Stimulated activated CD4-positive, alpha-beta T cell treated with anti-CD3 and anti-CD28 coated beads, Interleukin-4, amount 100 ng/mL, for 1 hour (primary cell): ENCODE results near the gene MTA3.

Experiments used
- DNase-seq: peaks from one replicate; pipeline ENCODE4 v3.0.0-alpha.2; 2020

The MTA3 gene

DNA sequence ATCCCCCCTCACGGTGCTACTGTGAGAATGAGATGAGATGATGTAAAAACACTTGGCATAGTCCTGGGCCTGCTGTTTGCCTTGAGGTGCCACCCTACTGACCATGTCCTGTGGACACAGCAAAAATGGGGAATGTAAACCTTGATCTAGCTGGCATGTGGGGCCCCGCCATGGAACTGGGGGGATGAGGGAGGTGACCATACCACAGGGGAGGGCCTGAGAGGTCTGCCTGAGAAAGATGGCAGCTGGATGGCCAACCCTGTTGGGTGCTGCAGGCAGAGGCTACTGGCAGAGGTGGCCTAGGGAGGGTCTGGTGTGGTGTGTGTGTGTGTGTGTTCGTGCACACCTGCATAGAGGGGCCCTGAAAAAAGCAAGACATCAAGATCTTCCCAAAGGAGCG is 223.2 kb downstream of the MTA3 start:
- no peak for DNase-seq

DNA sequence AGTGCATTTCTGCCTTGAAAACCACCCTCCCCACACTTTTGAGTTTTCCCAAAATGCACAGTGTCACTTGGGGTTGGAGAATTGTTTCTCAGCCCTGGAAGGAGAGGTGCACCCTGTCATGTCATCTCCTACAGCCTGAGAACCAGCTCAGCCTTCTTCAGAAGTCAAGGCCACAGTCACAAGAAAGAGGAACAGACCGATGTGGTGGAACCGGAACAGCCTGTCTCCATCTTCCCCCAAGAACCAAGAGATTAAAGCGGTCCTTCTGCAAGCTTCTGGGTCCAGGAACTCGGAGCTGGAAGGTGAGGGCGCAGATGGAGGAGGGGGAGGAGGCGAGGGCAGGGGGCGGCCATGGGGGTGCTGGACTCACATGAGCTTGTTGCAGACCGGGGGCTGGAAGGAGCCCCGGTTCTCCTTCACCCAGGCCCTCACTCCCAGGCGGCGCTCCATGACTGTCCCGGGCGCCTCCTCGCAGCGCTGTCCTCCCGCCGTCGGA is 223.7 kb downstream of the MTA3 start:
- DNase-seq, result no peak

DNA sequence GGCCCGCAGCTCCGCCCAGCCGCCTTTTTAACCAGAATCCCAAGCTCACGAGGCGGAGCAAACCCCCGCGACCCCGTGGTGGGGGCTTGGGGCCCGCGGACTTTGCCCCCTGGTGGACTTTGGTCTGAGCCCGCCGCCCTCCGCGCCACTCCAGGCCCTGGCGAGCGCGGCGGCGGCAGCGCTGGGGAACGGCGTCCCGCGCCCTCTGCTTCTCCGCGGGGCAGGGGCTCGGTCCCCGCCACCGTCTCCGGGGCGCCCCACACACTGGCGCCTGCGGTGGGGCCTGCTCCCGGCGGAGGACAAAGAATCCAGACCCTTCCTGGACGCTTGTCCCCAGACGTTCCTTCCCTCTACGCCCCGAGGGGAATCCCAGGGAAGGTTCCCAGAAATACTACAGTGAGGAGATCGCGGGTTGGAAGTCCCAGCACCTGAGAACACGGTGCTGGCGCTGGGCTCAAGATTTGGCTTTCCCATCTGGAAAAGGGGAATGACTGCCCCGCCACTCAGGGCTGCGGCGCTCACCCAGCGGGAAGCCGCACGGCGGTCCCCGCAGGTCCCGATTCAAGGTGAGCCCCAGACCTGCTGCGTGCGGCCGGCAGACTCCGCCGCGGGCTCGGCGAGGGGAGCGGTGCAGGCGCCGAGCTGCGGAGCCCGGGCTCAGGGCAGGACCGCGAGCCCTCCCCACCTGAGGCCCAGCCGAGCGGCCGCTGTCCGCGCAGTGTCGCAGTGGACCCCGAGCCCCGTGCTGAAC is 224.3 kb downstream of the MTA3 start, which contains the start of gene HAAO:
Gene HAAO, minus strand, starts transcription at position 1 of the 751 bp plus-strand sequence. CDS start 47 bp downstream, outside the sequence.
- peak; percentile 11 for DNase-seq

DNA sequence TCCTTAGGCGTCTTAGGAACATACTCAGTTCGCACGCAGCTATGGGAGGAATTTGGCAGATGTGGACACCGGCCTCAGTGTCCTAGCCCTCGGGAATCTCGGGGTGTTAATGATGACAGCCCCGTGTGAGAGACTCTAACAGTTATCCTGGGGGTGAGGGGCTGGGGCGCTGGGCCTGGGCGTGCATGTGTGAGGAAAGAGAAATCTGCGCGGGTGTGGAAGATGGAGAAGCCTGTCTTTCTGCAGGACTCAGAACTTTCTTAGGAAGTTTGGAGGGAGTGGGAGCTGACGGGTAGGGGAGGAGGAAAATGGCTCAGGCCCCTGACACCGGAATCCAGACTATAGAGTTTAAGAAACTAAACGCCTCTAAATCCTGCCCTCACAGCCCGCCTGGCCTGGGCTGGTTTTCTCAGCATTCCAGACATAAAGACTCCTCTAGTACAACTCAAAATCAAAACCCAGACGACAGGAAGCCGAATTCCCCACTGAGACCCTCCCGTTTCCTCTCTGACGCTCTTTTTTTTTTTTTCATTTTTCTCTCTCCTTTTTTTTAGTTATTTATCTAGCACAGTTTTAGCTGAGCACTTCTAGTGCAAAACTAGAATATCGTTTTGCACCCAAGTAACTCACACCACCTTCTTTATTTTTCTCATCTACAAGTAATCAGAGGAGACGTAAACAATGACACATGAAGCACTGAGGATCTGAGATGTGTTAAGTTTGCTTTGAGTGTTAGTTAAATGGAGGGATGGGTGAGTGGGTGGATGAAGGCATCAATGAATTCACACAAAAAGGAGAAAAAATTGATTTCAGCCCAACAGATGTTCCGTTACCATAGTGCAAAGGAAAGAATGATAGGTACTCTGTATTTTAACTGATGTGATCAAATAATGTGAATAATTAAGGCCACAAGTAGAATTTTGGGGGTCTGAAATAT is 225.2 kb downstream of the MTA3 start:
- DNase-seq, result no peak

DNA sequence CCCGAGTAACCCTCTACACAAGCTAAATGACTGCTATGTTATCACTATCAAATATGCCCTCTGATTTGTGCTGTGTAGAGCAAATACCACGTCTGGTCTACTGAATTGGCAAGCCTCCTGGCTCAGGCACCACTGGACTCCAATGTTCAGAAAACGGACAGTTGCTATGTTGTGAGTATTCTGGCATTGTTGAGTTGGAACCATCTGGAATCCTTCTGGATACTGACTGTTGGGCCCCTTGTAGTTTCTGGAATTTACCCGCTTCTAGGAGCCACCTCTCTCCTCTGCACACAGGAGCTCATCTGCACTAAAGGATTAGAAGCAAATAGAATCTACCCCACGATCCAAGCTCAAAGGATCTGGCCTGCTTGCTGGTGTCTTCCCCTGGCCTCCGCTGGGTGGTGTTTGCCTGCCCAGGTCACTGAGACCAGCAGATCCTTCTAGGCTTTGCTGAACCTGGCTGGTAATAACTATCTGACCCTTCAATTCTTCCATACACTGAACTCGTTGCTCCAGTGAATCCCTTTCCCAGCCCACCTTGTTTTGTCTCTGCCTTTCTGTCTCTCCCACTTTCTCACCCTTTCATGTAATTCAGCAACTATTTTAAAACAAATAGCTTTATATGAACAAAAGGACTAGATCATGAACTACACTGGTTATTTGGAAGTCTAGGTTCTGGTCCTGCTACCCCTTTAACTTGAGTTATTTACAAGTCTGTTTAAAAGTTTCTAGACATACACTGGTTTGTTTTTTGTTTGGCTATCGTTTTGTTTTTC is 226.0 kb downstream of the MTA3 start:
- DNase-seq, result no peak

DNA sequence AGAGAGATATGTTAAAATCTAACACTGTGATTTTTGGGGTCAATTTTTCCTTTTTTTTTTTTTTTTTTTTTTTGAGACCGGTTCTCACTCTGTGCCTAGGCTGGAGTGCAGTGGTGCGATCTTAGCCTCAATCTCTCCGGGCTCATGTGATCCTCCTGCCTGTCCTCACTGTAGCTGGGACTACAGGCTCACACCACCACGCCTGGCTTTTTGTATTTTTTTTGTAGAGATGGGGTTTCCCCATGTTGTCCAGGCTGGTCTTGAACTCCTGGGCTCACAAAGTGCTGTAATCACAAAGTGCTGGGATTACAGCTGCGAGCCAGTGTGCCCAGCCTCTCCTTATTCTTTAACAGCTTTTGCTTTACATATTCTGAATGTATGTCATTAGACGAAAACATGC is 226.8 kb downstream of the MTA3 start:
- no peak for DNase-seq

DNA sequence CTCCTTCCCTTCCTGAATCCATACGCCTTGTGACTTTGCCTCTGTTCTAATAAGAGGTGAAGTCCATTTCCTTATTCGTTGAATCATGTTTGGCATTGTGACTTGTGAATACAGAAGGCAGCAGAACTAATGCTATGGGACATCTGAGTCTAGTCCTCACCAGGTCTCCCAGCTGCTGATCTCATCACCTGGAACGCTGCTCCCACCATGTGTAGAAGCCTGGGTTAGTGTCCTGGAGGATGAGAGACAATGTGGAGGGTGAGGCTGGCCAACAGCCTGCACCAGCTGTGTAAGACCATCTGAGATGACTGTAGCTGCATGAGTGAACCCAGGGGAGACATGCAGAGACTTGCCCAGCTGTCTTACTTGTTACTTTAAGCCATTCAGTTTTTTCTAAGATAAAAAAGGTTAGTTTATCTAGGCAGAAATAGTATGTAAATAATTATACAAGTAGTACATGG is 227.4 kb downstream of the MTA3 start:
- DNase-seq, result no peak

DNA sequence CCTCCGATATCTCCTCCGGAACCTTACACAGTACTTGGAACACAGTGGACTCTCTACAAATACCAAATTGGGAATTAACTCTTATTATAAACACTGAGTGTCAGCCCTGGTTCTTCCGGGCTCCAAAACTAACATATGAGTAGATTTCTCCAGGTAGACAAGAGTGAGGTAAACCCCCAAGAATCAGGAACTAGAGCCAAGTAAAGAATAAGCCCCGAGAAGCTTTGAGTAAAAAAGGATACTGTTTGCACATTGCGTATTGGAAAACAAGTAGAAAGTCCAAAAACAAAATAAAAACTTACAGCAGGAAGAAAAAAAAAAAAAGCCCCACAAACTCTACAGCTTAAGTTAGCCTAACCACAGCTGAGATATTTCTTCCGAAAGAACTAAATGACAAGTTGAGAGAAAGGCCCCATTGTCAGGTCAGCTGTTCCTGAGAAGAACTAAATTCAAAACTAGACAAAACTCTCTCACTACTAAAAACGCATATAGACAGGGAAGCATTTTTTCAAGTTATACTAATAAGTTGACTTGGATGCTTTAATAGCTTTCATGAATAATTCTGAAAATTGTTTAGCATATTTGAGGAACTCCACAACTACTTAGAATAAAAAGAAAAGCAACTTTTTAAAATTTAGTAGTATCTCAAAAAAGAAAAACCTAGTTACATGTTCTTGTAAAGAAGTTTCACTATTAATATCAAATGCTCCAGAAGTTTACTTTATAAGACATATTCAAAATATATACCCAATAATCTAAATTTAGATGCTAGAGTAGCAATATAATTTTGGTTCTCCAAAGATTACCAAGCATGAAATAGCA is 228.2 kb downstream of the MTA3 start:
- no peak for DNase-seq

DNA sequence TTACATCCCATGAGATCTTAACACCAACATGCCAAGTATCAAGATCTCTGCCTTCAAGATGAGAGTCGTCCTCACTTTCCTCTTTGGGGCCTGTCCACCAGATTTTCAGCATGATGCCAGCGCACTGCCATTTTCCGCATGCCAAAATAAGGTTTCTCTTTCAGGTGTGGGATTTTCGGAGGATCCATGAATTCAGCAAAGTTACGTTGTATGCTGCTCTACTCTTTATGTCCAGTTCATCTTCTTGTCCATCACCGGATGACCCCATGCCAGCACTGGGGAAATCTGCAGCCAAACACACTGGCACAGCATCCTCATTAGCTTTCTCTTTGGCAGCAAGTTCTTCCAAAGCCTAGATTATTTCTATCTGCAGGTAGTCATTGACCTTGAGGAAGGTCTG is 228.8 kb downstream of the MTA3 start:
- no peak for DNase-seq

DNA sequence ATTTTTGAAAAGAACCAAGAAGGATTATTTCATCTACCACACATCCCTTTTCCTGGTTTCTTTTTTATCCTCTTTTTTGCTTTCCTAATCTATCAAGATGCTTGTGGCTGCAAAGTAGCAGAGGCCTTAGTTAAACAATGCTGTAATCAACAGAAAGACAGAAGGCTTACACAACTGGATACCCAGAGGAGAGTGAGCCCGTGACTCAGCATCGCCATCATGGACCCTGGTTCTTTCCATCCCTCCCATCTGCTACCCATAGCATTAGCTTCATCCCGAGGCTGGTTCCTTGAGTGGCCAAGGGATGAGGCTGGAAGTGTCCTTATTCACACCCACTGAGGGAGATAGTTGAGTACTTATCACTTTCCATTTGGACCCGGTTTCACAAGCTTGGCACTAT is 231.4 kb downstream of the MTA3 start:
- no peak for DNase-seq

DNA sequence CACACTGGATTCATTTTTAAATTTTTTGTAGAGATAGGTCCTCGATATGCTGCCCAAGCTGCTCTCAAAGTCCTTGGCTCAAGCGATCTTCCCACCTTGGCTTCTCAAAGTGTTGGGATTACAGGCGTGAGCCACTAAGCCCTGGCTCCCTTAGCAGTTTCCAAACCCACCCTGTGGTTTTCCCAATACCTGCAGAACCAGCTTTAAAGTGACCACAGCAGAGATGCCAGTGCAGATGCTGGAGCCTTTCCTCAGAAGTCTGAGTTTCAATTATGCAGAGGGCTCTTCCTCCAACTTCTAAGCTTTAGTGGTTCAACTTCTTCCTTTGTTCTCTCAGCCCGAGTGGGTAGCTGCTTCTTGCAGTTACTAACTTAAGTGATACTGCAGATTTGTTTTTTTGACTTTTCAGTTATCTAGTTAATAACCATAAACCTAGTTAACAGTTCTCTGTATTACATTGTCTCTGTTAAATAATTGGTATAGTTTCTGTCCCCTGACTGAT is 232.1 kb downstream of the MTA3 start:
- DNase-seq, result no peak

DNA sequence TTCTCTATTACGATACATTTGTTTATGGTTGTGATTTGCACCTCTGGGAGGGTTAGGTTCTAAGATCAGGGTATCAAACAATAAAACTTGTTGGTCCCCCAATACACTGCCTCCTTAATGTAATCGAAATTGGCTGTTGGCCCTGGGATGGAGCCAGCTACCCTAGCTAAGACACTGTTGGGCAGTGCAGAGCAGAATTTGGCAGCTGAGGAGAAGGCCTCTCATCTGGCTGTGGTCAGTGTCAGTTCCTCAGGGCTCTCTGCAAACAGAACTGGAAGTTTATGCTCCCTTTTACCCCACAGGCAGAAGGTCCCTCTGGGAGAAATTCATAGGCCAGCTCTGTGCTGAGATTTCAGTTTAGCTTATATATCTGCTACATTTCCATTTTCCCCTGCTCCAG is 232.5 kb downstream of the MTA3 start:
- DNase-seq, result no peak

DNA sequence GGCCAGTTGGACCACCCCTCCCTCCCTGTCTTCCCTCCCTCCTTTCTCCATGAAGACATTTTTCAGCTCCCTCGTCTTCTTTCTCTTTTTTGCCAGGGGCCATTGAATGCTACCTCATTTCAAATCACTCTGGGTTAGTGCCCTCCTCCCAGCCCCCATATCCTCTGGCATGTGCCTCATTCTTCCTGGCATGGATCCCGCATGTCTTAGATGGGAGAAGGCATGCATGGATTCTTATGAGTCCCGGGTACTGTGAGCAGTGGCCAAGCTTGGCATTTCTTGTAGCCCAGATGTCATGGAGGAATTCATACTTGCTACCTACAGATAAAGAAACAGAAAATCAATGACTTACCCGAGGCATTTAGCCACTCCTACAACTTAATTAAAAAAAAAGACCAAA is 232.9 kb downstream of the MTA3 start:
- no peak for DNase-seq

DNA sequence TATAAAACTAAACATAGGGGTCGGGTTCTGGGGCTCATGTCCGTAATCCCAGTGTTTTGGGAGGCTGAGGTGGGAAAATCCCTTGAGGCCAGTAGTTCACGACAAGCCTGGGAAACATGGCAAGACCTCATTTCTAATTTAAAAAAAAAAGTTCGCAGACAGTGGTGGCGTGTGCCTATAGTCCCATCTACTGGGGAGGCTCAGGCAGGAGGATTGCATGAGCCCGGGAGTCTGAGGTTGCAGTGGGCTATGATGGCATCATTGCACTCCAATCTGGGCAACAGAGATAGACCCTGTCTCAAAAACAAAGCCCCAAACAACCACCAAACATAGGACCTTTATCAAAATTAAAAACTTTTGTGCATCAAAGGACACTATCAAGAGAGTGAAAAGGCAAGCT is 233.7 kb downstream of the MTA3 start:
- no peak for DNase-seq

DNA sequence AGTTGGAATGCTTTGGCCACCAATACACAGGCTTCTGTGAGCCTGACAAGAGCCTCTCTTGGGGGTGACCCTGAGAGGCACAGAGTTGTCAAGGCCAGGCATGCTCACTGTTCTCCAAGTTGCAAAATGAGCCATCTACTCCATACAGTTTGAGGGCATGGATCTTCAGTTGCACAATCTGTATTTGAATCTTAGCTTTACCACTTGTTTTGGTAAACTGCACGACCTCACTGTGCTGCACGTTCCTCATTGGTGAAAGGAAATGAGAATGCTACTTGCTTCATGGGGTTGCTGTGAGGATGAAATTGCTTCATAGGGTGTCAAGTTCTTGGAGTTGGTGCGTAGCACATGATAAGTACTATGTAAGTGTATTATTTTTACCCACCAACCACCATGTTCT is 235.9 kb downstream of the MTA3 start:
- DNase-seq, result no peak

DNA sequence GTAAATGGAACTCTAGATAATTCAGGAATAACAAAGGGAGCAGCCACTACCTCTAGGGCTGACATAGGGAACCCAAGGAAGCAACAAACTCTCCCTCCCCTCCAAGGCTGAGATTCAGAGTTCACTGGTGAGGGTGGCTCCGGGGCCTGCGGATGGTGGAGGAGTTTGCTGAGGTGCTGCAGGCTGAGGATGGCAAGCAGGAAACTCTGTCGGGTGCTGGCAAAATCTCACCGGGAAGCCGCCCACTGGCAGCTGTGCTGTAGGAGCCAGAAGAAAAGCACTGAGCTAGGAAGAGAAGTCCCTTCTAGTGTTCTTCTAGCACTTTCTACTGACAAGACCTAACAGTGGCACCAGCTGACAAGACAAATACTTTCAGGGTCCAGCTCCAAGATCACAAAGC is 236.5 kb downstream of the MTA3 start:
- DNase-seq, result no peak
